Stomach (tissue), 9 donors: ENCODE results near the gene TBP. TPM values are rescaled to one million over a fixed set of nuclear protein-coding genes. Genes with fewer than 3 reads are reported as not detected.

Experiments used
- DNase-seq, 2 donors: peaks; one replicate each; pipeline versions ENCODE4 v3.0.0 to v3.0.0-alpha.2; 2013 to 2019
- H3K27ac ChIP-seq, 5 donors: fragments of 200-600 bp in 4 of 5; sonication (generic) in 4 of 5; one replicate each; pipeline ENCODE4 v1.5.1; 2013 to 2019; ENCODE audit warnings: mild to moderate bottlenecking in 1 of 5, moderate library complexity in 1 of 5
- H3K27me3 ChIP-seq, 3 donors: fragments of 200-600 bp; sonication (generic); one replicate each; pipeline ENCODE4 v1.5.1; 2017 to 2019; ENCODE audit warnings: mixed run types in 1 of 3
- H3K36me3 ChIP-seq, 4 donors: fragments of 200-600 bp; sonication (generic); 1 replicate in 3 of 4; 2 replicates in 1 of 4; pipeline ENCODE4 v1.5.1; 2016 to 2019
- H3K4me1 ChIP-seq, 4 donors: fragments of 200-600 bp; sonication (generic); one replicate each; pipeline ENCODE4 v1.5.1; 2016 to 2019
- H3K4me3 ChIP-seq, 4 donors: fragments of 200-600 bp; sonication (generic) in 3 of 4; one replicate each; pipeline ENCODE4 v1.5.1; 2016 to 2019; ENCODE audit warnings: mild to moderate bottlenecking in 1 of 4
- H3K9me3 ChIP-seq, 4 donors: fragments of 200-600 bp; sonication (generic); one replicate each; pipeline ENCODE4 v1.5.1; 2016 to 2019
- EP300 ChIP-seq: sonication (generic); formaldehyde crosslinking; IDR thresholded peaks from one replicate; pipeline ENCODE4 v1.6.1; 2017; ENCODE audit warnings: antibody characterized with exemption
- POLR2A ChIP-seq, 4 donors: fragments of 450-650 bp; IDR thresholded peaks; one replicate each; pipeline ENCODE4 v1.6.1; 2016; ENCODE audit warnings: antibody characterized with exemption in 4 of 4, control low read depth in 2 of 4, mild to moderate bottlenecking in 1 of 4, moderate library complexity in 1 of 4
- POLR2AphosphoS5 ChIP-seq, 3 donors: sonication (generic); formaldehyde crosslinking; IDR thresholded peaks; one replicate each; pipeline ENCODE4 v1.6.1; 2016; ENCODE audit warnings: antibody characterized with exemption in 3 of 3
- WGBS, 5 donors: extraction: QIAGEN DNeasy Blood & Tissue Kit in 3 of 5; methylation state at CpG; one replicate each; pipeline versions ENCODE4 v1.1.5 to v1.1.7; 2013 to 2018; 5-methylcytosine and 5-hydroxymethylcytosine counted together
- intact Hi-C: fragments of 100-400 bp; cut with DNase I; formaldehyde crosslinking; loops from one replicate; pipeline ENCODE4 v1.15.1; 2023; ENCODE audit warnings: low total_unique reads
- polyA plus RNA-seq, 3 donors: library from polyadenylated mRNA; stranded (reverse); fragments of 200-250 nt; gene quantifications; one replicate each; pipeline ENCODE4 v1.2.3, GENCODE V29; 2013
- total RNA-seq, 5 donors: library from RNA; depleted of rRNA; stranded (reverse); fragments of >200 nt; gene quantifications; one replicate each; pipeline versions ENCODE4 v1.1.0 to v1.2.3, GENCODE V29; 2014 to 2016
- TF ChIP-seq, protein P1 (sequence below), 7 experiments: fragments of 450-650 bp in 4 of 7; fragments of 200-600 bp in 3 of 7; sonication (generic) in 3 of 7; IDR thresholded peaks; one replicate each; pipeline ENCODE4 v1.5.1; 2016 to 2019; ENCODE audit warnings: antibody characterized with exemption in 7 of 7, control low read depth in 2 of 7, mild to moderate bottlenecking in 1 of 7
- donor health status: healthy with polysubstance abuse.
- donor health status: Bipolar disorder and iron deficiency.
- donor health status: healthy.

TBP gene
- total and polyA plus RNA-seq, 8 donors = 6.2 to 50.2 (median 13.5) TPM

- peak; percentile 52 to 71 for DNase-seq
- no peaks in the 10 kb centered on the region for H3K4me1 ChIP-seq
- H3K27me3 ChIP-seq = no peaks in the 10 kb centered on the region
- H3K36me3 ChIP-seq = no peaks in the 10 kb centered on the region
- TF ChIP-seq, protein P1, sequence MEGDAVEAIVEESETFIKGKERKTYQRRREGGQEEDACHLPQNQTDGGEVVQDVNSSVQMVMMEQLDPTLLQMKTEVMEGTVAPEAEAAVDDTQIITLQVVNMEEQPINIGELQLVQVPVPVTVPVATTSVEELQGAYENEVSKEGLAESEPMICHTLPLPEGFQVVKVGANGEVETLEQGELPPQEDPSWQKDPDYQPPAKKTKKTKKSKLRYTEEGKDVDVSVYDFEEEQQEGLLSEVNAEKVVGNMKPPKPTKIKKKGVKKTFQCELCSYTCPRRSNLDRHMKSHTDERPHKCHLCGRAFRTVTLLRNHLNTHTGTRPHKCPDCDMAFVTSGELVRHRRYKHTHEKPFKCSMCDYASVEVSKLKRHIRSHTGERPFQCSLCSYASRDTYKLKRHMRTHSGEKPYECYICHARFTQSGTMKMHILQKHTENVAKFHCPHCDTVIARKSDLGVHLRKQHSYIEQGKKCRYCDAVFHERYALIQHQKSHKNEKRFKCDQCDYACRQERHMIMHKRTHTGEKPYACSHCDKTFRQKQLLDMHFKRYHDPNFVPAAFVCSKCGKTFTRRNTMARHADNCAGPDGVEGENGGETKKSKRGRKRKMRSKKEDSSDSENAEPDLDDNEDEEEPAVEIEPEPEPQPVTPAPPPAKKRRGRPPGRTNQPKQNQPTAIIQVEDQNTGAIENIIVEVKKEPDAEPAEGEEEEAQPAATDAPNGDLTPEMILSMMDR (IDR thresholded peaks at IDR 0.05) = peak in 5 of 7 experiments; percentile 55 to 82 (median 67)
- no peak for TF ChIP-seq EP300
- TF ChIP-seq POLR2A (IDR thresholded peaks at IDR 0.05) = no peak
- no peak overlapping the region for H3K4me3 ChIP-seq
- intact Hi-C loops = no loop called here
- H3K9me3 ChIP-seq = peaks cover 0 to 3% (median 0%) of the 10 kb centered on the region in 4 donors
- WGBS, 5 donors = 0 to 5% (median 3%) methylated on average over 4 of the region's 4 CpGs
- H3K27ac ChIP-seq = no peak overlapping the region
Observed at GRCh38 chr6:170516783-170517616, 37.2 kb upstream of the TBP start.

GRCh38 chr6:170522565-170523183, 31.5 kb upstream of the TBP start:
- no peaks in the 10 kb centered on the region for H3K9me3 ChIP-seq
- no peak overlapping the region for H3K4me3 ChIP-seq
- intact Hi-C loops = loop anchor here (10.0 kb wide), 2 partner anchors 698 to 728 kb away; no protein-coding TSS in a partner anchor
- 76 to 92% (median 85%) methylated on average over 10 of the region's 10 CpGs for WGBS, 5 donors
- H3K27me3 ChIP-seq = no peaks in the 10 kb centered on the region
- TF ChIP-seq, protein P1 (IDR thresholded peaks at IDR 0.05) = no peak
- TF ChIP-seq POLR2AphosphoS5 (IDR thresholded peaks at IDR 0.05) = no peak
- no peak for TF ChIP-seq EP300
- no peak for TF ChIP-seq POLR2A (IDR thresholded peaks at IDR 0.05)
- H3K27ac ChIP-seq = no peak overlapping the region
- H3K4me1 ChIP-seq = no peaks in the 10 kb centered on the region
- no peaks in the 10 kb centered on the region for H3K36me3 ChIP-seq
- peak in 1 of 2 donors; percentile 32 for DNase-seq

DNA sequence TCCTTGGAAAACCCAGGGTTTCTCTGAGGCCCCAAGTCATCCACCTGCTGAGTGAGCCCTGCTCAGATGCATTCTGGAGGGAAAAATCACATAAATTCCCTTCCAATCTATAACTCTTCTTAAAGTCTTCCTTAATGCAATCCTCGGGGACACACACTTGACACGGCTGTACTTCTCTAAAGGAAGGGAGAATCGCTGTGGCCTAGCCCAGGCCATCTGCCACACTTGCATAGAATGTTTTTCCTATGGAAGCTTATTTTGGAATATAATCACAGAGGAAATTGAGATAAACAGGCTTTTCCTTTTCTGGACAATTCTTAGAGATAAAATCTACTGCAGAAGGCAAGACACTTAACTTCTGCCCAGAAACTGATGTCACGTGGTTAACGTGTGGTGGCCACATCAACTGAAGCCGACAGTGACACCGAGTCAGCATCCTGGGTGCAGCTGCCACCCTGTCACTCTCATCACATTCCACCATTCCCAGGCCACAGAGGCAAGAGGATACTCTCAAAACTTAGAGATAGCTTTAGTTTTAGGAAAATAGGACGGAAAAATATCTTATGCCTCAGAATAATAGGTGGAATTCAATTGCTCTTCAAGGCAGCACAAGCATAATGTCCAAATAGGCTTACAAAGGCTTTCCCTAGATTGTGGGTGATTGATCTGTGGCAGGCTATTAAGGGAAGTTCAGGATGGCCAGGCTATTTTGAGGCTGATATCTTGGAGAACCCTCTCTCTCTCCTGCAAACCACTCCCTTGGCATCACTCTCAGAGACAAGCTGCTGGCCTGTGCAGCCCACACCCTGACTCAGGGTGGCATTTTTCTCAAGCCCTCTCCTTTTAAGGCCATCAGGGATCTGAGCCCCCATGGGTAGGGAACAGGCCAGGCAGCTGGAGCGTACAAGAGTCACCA, 30.7 kb upstream of the TBP start:
- no peak overlapping the region for H3K27ac ChIP-seq

More for the DNA sequence above, 30.7 kb upstream of the TBP start:
- H3K4me3 ChIP-seq = no peak overlapping the region
- no peaks in the 10 kb centered on the region for H3K4me1 ChIP-seq
- H3K27me3 ChIP-seq = no peaks in the 10 kb centered on the region
- TF ChIP-seq, protein P1 (IDR thresholded peaks at IDR 0.05) = no peak
- TF ChIP-seq POLR2A (IDR thresholded peaks at IDR 0.05) (no peak), EP300 (no peak), POLR2AphosphoS5 (IDR thresholded peaks at IDR 0.05) (no peak)
- 65 to 78% (median 68%) methylated on average over 9 of the region's 9 CpGs for WGBS, 5 donors
- no peaks in the 10 kb centered on the region for H3K36me3 ChIP-seq
- DNase-seq = peak in 1 of 2 donors; percentile 16
- intact Hi-C loops = loop anchor here (10.0 kb wide), 2 partner anchors 699 to 729 kb away; no protein-coding TSS in a partner anchor
- H3K9me3 ChIP-seq = no peaks in the 10 kb centered on the region
